Urothelium cell line (cell line): Measurements from ENCODE around the gene SMYD2.

Source experiments
- DNase-seq: peaks from one replicate; pipeline ENCODE4 v3.0.0; 2011; ENCODE audit warnings: low spot score, mixed read lengths
- FAIRE-seq: peaks from 2 replicates; lab custom pipeline; 2011; peaks lifted over from hg19 to GRCh38; lab: Jason Lieb, UNC

SMYD2 gene

DNA sequence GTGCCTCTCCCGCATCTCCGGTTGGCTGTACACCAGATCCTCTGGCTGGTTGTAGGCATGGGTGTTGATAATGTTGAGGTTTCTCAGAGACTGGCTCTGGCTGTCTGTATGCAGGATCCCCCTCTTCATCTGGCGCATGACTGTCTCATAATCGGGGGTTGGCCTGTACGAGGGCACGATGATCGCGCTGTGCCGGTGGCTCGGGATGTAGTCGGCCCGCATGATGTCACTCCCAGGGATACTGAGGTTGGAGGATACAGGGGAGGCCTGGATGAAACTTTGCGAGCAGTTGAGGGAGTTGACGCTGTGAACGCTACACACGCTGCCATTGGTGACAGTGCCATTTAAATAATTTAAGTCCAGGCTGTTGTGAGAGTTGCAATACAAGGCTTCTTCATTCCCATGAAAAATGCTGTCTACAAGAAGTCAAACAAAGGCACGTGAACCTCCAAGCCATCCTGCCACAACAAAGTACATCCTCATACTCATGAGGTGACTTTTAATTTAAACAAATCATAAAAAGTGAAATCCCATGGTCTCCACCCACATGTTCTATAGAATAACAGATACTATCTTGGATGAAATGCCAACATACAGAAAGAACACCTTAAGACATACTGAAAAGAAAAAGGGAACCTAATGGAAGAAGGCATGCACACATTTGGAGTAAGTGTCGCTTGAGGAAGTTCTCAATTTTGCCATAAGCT, 103.6 kb downstream of the SMYD2 start:
- FAIRE-seq = no peak
- DNase-seq = no peak

- FAIRE-seq = no peak
- no peak for DNase-seq
These were observed 104.5 kb downstream of the SMYD2 start for GRCh38 chr1:214385428-214385827.

DNA sequence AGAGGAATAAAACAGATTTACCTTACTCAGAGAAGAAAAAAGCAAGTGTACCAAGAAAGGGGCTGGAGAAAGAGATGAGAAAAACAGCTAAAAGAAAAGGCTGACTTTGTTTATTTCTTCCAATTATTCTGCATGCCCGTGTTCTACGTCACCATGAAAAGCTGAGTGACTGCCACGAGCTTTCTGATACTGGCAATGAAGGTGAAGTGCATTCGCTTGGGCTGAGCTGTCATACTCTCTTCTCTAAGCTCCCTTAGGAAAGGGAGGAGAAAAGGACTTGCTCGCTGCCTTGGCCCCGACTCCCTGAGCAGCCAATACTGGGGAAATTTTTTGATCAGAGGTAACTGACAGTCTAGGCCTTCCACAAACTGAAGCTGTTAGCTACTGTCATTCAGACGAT, 105.4 kb downstream of the SMYD2 start:
- DNase-seq (no peak), FAIRE-seq (no peak)
